Breast epithelium (tissue), 3 donors: ENCODE measurements around the gene CHD6.

Source experiments
- CTCF ChIP-seq, 3 donors: fragments of 450-650 bp; IDR thresholded peaks; one replicate each; pipeline ENCODE4 v1.5.1; 2016 to 2017; ENCODE audit warnings: antibody characterized with exemption in 3 of 3, mild to moderate bottlenecking in 3 of 3, moderate library complexity in 3 of 3
- POLR2A ChIP-seq: fragments of 450-650 bp; IDR thresholded peaks from one replicate; pipeline ENCODE4 v1.6.1; 2016; ENCODE audit warnings: antibody characterized with exemption, mild to moderate bottlenecking, moderate library complexity

DNA sequence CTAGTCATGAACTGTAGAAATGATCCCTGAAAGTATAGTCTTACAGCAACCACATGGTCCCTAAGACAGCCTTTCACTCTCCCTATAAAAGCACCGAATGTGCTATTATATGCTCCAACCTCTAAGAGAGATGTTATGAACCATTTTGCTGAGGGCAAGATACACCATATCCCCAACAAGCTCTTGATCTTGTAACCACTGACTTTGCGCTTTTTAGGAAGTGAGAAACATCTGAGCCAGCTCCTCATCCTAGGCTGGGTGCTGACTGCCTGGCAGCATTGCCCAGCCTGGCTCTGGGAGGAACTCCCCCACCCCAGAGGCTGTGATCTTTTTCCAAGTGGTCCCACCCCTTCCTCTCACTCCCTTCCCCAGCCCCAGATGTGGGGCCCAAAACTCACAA, 248.5 kb downstream of the CHD6 start:
- TF ChIP-seq POLR2A (no peak), CTCF (IDR thresholded peaks at IDR 0.05) (no peak)
